Mesenchymal stem cell (in vitro differentiated cells and primary cell): ENCODE measurements around the gene ASPRV1.

Source experiments
- DNase-seq: peaks from one replicate; pipeline ENCODE4 v3.0.0-alpha.2; 2013
- H2AFZ ChIP-seq: one replicate; pipeline ENCODE4 v1.6.1; 2013; ENCODE audit warnings: low read depth, mild to moderate bottlenecking, control low read depth, inconsistent platforms, low read length, moderate library complexity
- H2AK5ac ChIP-seq: 2 replicates; pipeline ENCODE4 v1.6.1; 2013; ENCODE audit warnings: low read length, moderate library complexity, mild to moderate bottlenecking, inconsistent platforms; ENCODE audit not compliant: severe bottlenecking
- H2BK120ac ChIP-seq: one replicate; pipeline ENCODE4 v1.6.1; 2013; ENCODE audit warnings: low read depth, mild to moderate bottlenecking, inconsistent platforms, low read length, moderate library complexity
- H2BK12ac ChIP-seq, 2 experiments: one replicate each; pipeline ENCODE4 v1.6.1; 2013; ENCODE audit warnings: inconsistent platforms in 2 of 2, low read length in 2 of 2, mild to moderate bottlenecking in 2 of 2, moderate library complexity in 2 of 2, control low read depth in 1 of 2
- H2BK15ac ChIP-seq: one replicate; pipeline ENCODE4 v1.6.1; 2013; ENCODE audit warnings: mild to moderate bottlenecking, low read depth, inconsistent platforms; ENCODE audit not compliant: poor library complexity, severe bottlenecking
- H2BK5ac ChIP-seq: 2 replicates; pipeline ENCODE4 v1.6.1; 2013; ENCODE audit warnings: low read depth, mild to moderate bottlenecking, low read length, control low read depth, inconsistent platforms; ENCODE audit not compliant: poor library complexity, severe bottlenecking
- H3K14ac ChIP-seq, 2 experiments: one replicate each; pipeline ENCODE4 v1.6.1; 2013; ENCODE audit warnings: inconsistent platforms in 2 of 2, low read length in 2 of 2, control low read depth in 1 of 2, mild to moderate bottlenecking in 1 of 2, moderate library complexity in 1 of 2
- H3K18ac ChIP-seq, 2 experiments: one replicate each; pipeline ENCODE4 v1.6.1; 2013; ENCODE audit warnings: inconsistent platforms in 2 of 2, low read length in 2 of 2, control low read depth in 1 of 2, low read depth in 1 of 2, mild to moderate bottlenecking in 1 of 2
- H3K23ac ChIP-seq, 2 experiments: one replicate each; pipeline ENCODE4 v1.6.1; 2013; ENCODE audit warnings: inconsistent platforms in 2 of 2, low read length in 2 of 2, mild to moderate bottlenecking in 2 of 2, moderate library complexity in 2 of 2, control low read depth in 1 of 2
- H3K27ac ChIP-seq: 2 replicates; pipeline ENCODE4 v1.5.1; 2013; ENCODE audit warnings: mild to moderate bottlenecking, moderate library complexity, low read length, control low read depth, inconsistent platforms; ENCODE audit not compliant: poor library complexity, severe bottlenecking
- H3K27me3 ChIP-seq, 2 experiments: 2 replicates each; pipeline versions ENCODE4 v1.6.1 to v1.7.0; 2013; ENCODE audit warnings: low read length in 2 of 2, mild to moderate bottlenecking in 2 of 2, moderate library complexity in 2 of 2, control low read depth in 1 of 2, inconsistent platforms in 1 of 2; ENCODE audit not compliant: control insufficient read depth in 1 of 2, insufficient read depth in 1 of 2
- H3K36me3 ChIP-seq, 2 experiments: 2 replicates each; pipeline versions ENCODE4 v1.6.1 to v1.7.0; 2013; ENCODE audit warnings: low read length in 2 of 2, control low read depth in 1 of 2, inconsistent platforms in 1 of 2, low read depth in 1 of 2, mild to moderate bottlenecking in 1 of 2; ENCODE audit not compliant: insufficient read depth in 2 of 2, control insufficient read depth in 1 of 2
- H3K4ac ChIP-seq, 2 experiments: one replicate each; pipeline ENCODE4 v1.6.1; 2013; ENCODE audit warnings: inconsistent platforms in 2 of 2, low read length in 2 of 2, mild to moderate bottlenecking in 2 of 2, moderate library complexity in 2 of 2, control low read depth in 1 of 2, low read depth in 1 of 2
- H3K4me1 ChIP-seq: 2 replicates; pipeline ENCODE4 v1.6.1; 2013; ENCODE audit warnings: low read depth, low read length, control low read depth; ENCODE audit not compliant: control insufficient read depth, insufficient read depth
- H3K4me2 ChIP-seq: 2 replicates; pipeline ENCODE4 v1.6.1; 2013; ENCODE audit warnings: low read length, mild to moderate bottlenecking, inconsistent platforms; ENCODE audit not compliant: poor library complexity, severe bottlenecking
- H3K4me3 ChIP-seq, 2 experiments: 2 replicates each; pipeline versions ENCODE4 v1.5.1 to v1.7.0; 2013; ENCODE audit warnings: low read length in 2 of 2, mild to moderate bottlenecking in 2 of 2, control low read depth in 1 of 2, low read depth in 1 of 2; ENCODE audit not compliant: insufficient read depth in 1 of 2
- H3K79me1 ChIP-seq: replicated peaks from 2 replicates; pipeline ENCODE4 v1.6.1; 2013; ENCODE audit warnings: mild to moderate bottlenecking, control low read depth, low read length, inconsistent platforms; ENCODE audit not compliant: poor library complexity, severe bottlenecking
- H3K9ac ChIP-seq: 2 replicates; pipeline ENCODE4 v1.7.0; 2013; ENCODE audit warnings: mild to moderate bottlenecking, low read length, moderate library complexity
- H3K9me3 ChIP-seq: 2 replicates; pipeline ENCODE4 v1.7.0; 2013; ENCODE audit warnings: mild to moderate bottlenecking, low read length; ENCODE audit not compliant: control insufficient read depth
- H4K8ac ChIP-seq: one replicate; pipeline ENCODE4 v1.6.1; 2013; ENCODE audit warnings: inconsistent platforms, mild to moderate bottlenecking, low read length, moderate library complexity
- H4K91ac ChIP-seq: one replicate; pipeline ENCODE4 v1.6.1; 2013; ENCODE audit warnings: mild to moderate bottlenecking, low read length, inconsistent platforms
- WGBS: methylation state at CpG from one replicate; pipeline ENCODE4 v1.1.7; 2013; ENCODE audit warnings: mixed read lengths; 5-methylcytosine and 5-hydroxymethylcytosine counted together

ASPRV1 gene

DNA sequence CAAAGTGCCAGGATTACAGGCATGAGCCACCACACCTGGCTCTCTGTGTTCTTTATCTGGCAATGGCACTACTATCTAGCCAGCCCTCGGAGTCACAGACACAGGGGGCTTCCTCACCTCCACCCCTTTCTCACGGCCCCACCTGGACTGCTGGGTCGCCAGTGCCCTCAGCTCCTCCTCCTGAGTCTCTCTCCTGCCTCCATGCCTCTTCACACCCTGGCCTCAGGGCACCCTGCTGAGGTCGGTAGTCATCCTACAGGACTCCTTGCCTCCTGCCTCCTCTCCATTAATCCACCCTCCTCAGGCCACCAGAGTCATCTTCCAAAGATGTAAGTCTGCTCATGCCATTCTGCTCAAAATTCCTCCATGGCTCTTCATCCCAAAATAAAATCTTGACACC, 8.6 kb upstream of the ASPRV1 start:
- no peak overlapping the region for H3K27ac ChIP-seq
- no peak overlapping the region for H2AFZ ChIP-seq
- H2BK12ac ChIP-seq = no peak overlapping the region
- no peak overlapping the region for H3K14ac ChIP-seq
- H3K4me3 ChIP-seq = no peak overlapping the region
- H4K8ac ChIP-seq = no peak overlapping the region
- H2BK5ac ChIP-seq = no peak overlapping the region
- no peaks in the 10 kb centered on the region for H3K4me1 ChIP-seq
- no peak overlapping the region for H2AK5ac ChIP-seq
- H3K4me2 ChIP-seq = no peak overlapping the region
- 30% methylated on average over 4 of the region's 4 CpGs for WGBS
- H3K18ac ChIP-seq = no peak overlapping the region
- H3K23ac ChIP-seq = no peak overlapping the region
- no peak overlapping the region for H3K9ac ChIP-seq
- H2BK120ac ChIP-seq = no peak overlapping the region
- no peak for DNase-seq
- no peak overlapping the region for H3K4ac ChIP-seq
- peaks cover 0 to 7% of the 10 kb centered on the region in 2 experiments for H3K27me3 ChIP-seq
- H3K36me3 ChIP-seq = no peaks in the 10 kb centered on the region
- no peak overlapping the region for H4K91ac ChIP-seq
- no peaks in the 10 kb centered on the region for H3K9me3 ChIP-seq
- no peak overlapping the region for H2BK15ac ChIP-seq
- H3K79me1 ChIP-seq = no peaks in the 10 kb centered on the region

DNA sequence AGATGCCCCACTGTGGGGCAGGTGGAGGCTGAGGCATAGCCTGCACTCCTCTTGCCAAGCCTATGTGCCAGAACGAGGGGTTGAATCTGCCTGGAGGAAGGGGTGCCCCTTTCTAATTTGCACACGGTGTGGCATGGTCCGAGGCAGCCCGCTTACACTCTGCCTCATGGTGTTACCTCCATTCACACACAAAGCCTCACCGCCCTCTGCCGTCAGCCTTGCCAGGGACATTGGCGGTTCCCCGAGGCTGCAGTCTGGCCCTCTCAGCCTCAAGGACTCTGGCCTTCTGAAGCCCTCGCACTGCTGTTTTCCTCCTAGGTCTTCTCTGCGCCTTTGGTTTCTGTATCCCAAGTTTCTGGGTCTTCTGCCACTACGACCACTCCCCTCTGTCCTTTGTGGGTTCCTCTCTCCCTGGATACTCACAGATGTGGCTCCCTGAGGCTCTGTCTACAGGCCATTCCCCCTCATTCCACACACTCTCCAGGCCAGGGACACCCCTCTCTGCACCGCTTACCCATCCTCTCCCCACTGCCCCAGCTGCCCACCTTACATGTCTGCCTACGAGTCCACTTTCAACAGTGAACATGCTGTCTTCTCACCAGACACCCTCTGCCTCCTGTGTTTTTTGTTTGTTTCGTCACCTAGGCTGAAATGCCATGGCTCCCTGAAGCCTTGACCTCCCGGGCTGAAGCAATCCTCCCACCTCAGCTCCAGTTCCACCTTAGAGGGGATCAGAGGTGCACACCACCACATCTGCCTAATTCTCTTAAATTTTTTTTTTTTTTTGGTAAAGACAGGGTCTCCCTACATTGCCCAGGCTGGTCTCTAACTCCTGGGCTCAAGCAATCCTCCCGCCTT, 7.9 kb upstream of the ASPRV1 start:
- Histone ChIP-seq H3K18ac (no peak overlapping the region), H2BK120ac (no peak overlapping the region), H3K79me1 (no peaks in the 10 kb centered on the region), H2BK5ac (no peak overlapping the region), H3K27ac (no peak overlapping the region), H3K4ac (no peak overlapping the region), H3K4me2 (no peak overlapping the region), H2AK5ac (no peak overlapping the region), H3K27me3 (peaks cover 0 to 7% of the 10 kb centered on the region in 2 experiments), H3K23ac (no peak overlapping the region), H2BK12ac (no peak overlapping the region), H3K4me3 (no peak overlapping the region), H3K9ac (no peak overlapping the region), H2AFZ (no peak overlapping the region), H3K14ac (peak overlapping the region in 1 of 2 experiments; percentile 86), H4K91ac (no peak overlapping the region), H2BK15ac (no peak overlapping the region), H3K36me3 (no peaks in the 10 kb centered on the region), H4K8ac (no peak overlapping the region), H3K9me3 (no peaks in the 10 kb centered on the region), H3K4me1 (no peaks in the 10 kb centered on the region)
- 90% methylated on average over 16 of the region's 16 CpGs for WGBS
- no peak for DNase-seq

DNA sequence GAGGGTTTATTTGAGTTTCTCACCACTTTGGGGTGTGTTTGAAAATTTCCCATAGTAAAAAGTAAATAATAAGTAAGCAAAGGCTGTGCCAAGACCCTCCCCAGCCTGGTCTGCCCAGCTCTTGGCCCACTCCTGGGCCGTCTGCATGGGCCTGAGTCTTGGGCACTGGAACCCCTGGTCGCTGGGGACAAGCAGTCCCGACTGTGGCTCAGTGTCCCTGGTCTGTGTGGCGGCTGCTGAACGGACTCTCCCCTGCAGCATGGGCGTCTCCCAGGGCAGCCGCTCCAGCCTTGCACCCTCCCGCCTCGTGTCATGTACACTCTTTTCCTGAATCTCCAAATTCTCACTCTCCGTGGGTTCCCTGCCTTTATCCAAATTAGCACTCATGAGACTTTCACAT, 7.2 kb upstream of the ASPRV1 start:
- Histone ChIP-seq H4K91ac (no peak overlapping the region), H2BK12ac (no peak overlapping the region), H3K9ac (no peak overlapping the region), H4K8ac (no peak overlapping the region), H2AFZ (no peak overlapping the region), H3K9me3 (no peaks in the 10 kb centered on the region), H3K79me1 (no peaks in the 10 kb centered on the region), H3K4me2 (no peak overlapping the region), H3K18ac (no peak overlapping the region), H2BK120ac (no peak overlapping the region), H3K27me3 (peaks cover 0 to 7% of the 10 kb centered on the region in 2 experiments), H3K4ac (no peak overlapping the region), H3K23ac (no peak overlapping the region), H3K4me3 (no peak overlapping the region), H3K4me1 (no peaks in the 10 kb centered on the region), H2AK5ac (no peak overlapping the region), H3K14ac (no peak overlapping the region), H3K36me3 (no peaks in the 10 kb centered on the region), H2BK15ac (no peak overlapping the region), H2BK5ac (no peak overlapping the region), H3K27ac (no peak overlapping the region)
- WGBS = 87% methylated on average over 10 of the region's 10 CpGs
- no peak for DNase-seq

DNA sequence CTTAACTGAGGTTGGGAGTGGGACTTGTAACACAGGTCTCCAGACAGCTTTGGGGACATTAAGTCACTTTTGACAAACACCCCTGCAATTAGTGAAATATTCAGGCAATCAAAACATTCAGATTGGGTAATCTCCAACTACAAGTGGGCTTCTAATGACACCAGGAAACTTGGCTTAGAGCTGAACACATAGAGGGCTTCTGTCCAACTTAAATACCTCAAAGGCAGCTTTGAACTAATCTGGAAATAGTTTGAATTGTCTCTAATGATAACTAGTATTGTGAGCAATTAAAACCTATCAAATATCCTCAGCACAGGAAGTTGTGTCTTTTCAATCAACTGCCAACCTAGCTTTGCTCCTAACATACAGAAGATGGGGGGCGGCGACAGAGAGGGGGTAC, 5.1 kb upstream of the ASPRV1 start:
- WGBS = 92% methylated on average over 2 of the region's 2 CpGs
- Histone ChIP-seq H2BK12ac (no peak overlapping the region), H3K9ac (no peak overlapping the region), H3K23ac (no peak overlapping the region), H3K9me3 (no peaks in the 10 kb centered on the region), H4K91ac (no peak overlapping the region), H2BK5ac (no peak overlapping the region), H3K4me2 (no peak overlapping the region), H3K4me1 (no peaks in the 10 kb centered on the region), H4K8ac (no peak overlapping the region), H2BK120ac (no peak overlapping the region), H2AFZ (no peak overlapping the region), H3K14ac (no peak overlapping the region), H3K79me1 (no peaks in the 10 kb centered on the region), H2AK5ac (no peak overlapping the region), H2BK15ac (no peak overlapping the region), H3K4me3 (no peak overlapping the region), H3K36me3 (no peaks in the 10 kb centered on the region), H3K4ac (no peak overlapping the region), H3K27me3 (peaks cover 7% of the 10 kb centered on the region in 2 experiments), H3K27ac (no peak overlapping the region), H3K18ac (no peak overlapping the region)
- DNase-seq = no peak
